Neural progenitor cell (in vitro differentiated cells): ENCODE measurements around the gene SOHLH2. TPM values are rescaled to one million over a fixed set of nuclear protein-coding genes. Genes with fewer than 3 reads are reported as not detected.

Experiments
- DNase-seq: peaks from one replicate; pipeline ENCODE4 v3.0.0-alpha.2; 2016; ENCODE audit warnings: low spot score
- H2AFZ ChIP-seq: fragments of 200-600 bp; sonication (generic); replicated peaks from 2 replicates; pipeline ENCODE4 v1.6.1; 2016; ENCODE audit warnings: antibody characterized with exemption
- H3F3A ChIP-seq: fragments of 200-600 bp; sonication (generic); 2 replicates; pipeline ENCODE4 v1.6.1; 2016; ENCODE audit warnings: antibody characterized with exemption, low read depth
- H3K27ac ChIP-seq: fragments of 200-600 bp; sonication (generic); 2 replicates; pipeline ENCODE4 v1.5.1; 2016; ENCODE audit warnings: mild to moderate bottlenecking
- H3K27me3 ChIP-seq: fragments of 200-600 bp; sonication (generic); 2 replicates; pipeline ENCODE4 v1.6.1; 2016; ENCODE audit warnings: mild to moderate bottlenecking, moderate library complexity
- H3K36me3 ChIP-seq: fragments of 200-600 bp; sonication (generic); 2 replicates; pipeline ENCODE4 v1.5.1; 2016
- H3K4me1 ChIP-seq: fragments of 200-600 bp; sonication (generic); 2 replicates; pipeline ENCODE4 v1.6.1; 2016; ENCODE audit warnings: mixed run types
- H3K4me2 ChIP-seq: fragments of 200-600 bp; sonication (generic); 2 replicates; pipeline ENCODE4 v1.6.1; 2016
- H3K4me3 ChIP-seq: fragments of 200-600 bp; sonication (generic); 2 replicates; pipeline ENCODE4 v1.5.1; 2016
- H3K79me2 ChIP-seq: fragments of 200-600 bp; sonication (generic); 2 replicates; pipeline ENCODE4 v1.6.1; 2016; ENCODE audit warnings: low read depth
- H3K9ac ChIP-seq: fragments of 200-600 bp; sonication (generic); 2 replicates; pipeline ENCODE4 v1.6.1; 2016
- H3K9me3 ChIP-seq: fragments of 200-600 bp; sonication (generic); 2 replicates; pipeline ENCODE4 v1.5.1; 2016; ENCODE audit warnings: low read depth
- H4K20me1 ChIP-seq: fragments of 200-600 bp; sonication (generic); 2 replicates; pipeline ENCODE4 v1.6.1; 2016; ENCODE audit warnings: low read depth
- H3K27ac Mint-ChIP-seq: 3 replicates; pipeline ENCODE4 v1.8.0; 2021; ENCODE audit warnings: mixed read lengths
- H3K27me3 Mint-ChIP-seq: 2 replicates; pipeline ENCODE4 v1.8.0; 2022; ENCODE audit warnings: low read depth, mild to moderate bottlenecking, inconsistent platforms, moderate library complexity, mixed read lengths; ENCODE audit not compliant: insufficient read depth
- H3K36me3 Mint-ChIP-seq: 3 replicates; pipeline ENCODE4 v1.8.0; 2021; ENCODE audit warnings: mixed read lengths
- H3K4me1 Mint-ChIP-seq: 3 replicates; pipeline ENCODE4 v1.8.0; 2021; ENCODE audit warnings: mixed read lengths
- H3K4me3 Mint-ChIP-seq: 3 replicates; pipeline ENCODE4 v1.8.0; 2021; ENCODE audit warnings: mild to moderate bottlenecking, moderate library complexity, mixed read lengths
- H3K9me3 Mint-ChIP-seq: 3 replicates; pipeline ENCODE4 v1.8.0; 2020; ENCODE audit warnings: mixed read lengths
- EZH2 ChIP-seq: fragments of 200-600 bp; sonication (generic); IDR thresholded peaks from 2 replicates; pipeline ENCODE4 v1.6.1; 2017; ENCODE audit warnings: antibody characterized with exemption, mild to moderate bottlenecking, moderate library complexity
- EZH2phosphoT487 ChIP-seq: fragments of 200-600 bp; sonication (generic); IDR thresholded peaks from 2 replicates; pipeline ENCODE4 v1.6.1; 2017; ENCODE audit warnings: antibody characterized with exemption
- total RNA-seq: library from RNA; depleted of rRNA; stranded (reverse); fragments of >200 nt; gene quantifications from 2 replicates; pipeline ENCODE4 v1.2.3, GENCODE V29; 2015; ENCODE audit warnings: low replicate concordance
- TF ChIP-seq, protein P1 (sequence below): fragments of 200-600 bp; sonication (generic); IDR thresholded peaks from 2 replicates; pipeline ENCODE4 v1.5.1; 2017; ENCODE audit warnings: antibody characterized with exemption, mild to moderate bottlenecking

Gene SOHLH2
- total RNA-seq, 1 donor from 2014 or later: 1.4 TPM

DNA sequence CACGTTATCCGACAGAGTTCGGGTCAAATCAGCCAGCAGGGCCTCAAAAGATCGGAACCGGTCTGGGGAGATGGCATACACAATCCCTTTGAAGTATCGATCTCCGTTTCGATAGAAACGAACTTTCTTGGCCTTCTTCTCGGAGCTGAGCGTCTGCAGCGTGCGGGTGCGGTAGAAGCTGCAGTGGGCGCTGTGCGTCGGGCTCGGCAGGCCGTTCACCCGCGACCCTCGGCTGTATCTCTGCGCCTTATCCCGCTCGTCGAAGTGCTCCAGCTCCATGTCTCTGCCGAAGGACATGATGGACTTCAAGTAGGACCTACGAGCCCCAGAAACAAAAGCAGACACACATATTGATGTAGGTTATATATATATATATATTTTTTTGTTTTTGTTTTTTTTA lies 88.5 kb downstream of the SOHLH2 start:
- Histone ChIP-seq H2AFZ (no peak overlapping the region), H3K9me3 (no peaks in the 10 kb centered on the region), H3K4me3 (no peak overlapping the region), H4K20me1 (no peaks in the 10 kb centered on the region), H3K79me2 (no peaks in the 10 kb centered on the region), H3K4me1 (no peaks in the 10 kb centered on the region), H3K9ac (no peak overlapping the region), H3K4me2 (no peak overlapping the region), H3K27me3 (peaks cover 40% of the 10 kb centered on the region), H3F3A (no peaks in the 10 kb centered on the region), H3K27ac (no peak overlapping the region), H3K36me3 (no peaks in the 10 kb centered on the region)
- TF ChIP-seq, protein P1, sequence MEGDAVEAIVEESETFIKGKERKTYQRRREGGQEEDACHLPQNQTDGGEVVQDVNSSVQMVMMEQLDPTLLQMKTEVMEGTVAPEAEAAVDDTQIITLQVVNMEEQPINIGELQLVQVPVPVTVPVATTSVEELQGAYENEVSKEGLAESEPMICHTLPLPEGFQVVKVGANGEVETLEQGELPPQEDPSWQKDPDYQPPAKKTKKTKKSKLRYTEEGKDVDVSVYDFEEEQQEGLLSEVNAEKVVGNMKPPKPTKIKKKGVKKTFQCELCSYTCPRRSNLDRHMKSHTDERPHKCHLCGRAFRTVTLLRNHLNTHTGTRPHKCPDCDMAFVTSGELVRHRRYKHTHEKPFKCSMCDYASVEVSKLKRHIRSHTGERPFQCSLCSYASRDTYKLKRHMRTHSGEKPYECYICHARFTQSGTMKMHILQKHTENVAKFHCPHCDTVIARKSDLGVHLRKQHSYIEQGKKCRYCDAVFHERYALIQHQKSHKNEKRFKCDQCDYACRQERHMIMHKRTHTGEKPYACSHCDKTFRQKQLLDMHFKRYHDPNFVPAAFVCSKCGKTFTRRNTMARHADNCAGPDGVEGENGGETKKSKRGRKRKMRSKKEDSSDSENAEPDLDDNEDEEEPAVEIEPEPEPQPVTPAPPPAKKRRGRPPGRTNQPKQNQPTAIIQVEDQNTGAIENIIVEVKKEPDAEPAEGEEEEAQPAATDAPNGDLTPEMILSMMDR: no peak
- TF ChIP-seq EZH2phosphoT487: no peak
- no peak for TF ChIP-seq EZH2
- Mint-ChIP-seq H3K4me1 (peaks cover 7% of the 10 kb centered on the region), H3K4me3 (no peak overlapping the region), H3K27ac (no peak overlapping the region), H3K9me3 (no peaks in the 10 kb centered on the region), H3K36me3 (peaks cover 7% of the 10 kb centered on the region), H3K27me3 (peaks cover 2% of the 10 kb centered on the region)
- no peak for DNase-seq

DNA sequence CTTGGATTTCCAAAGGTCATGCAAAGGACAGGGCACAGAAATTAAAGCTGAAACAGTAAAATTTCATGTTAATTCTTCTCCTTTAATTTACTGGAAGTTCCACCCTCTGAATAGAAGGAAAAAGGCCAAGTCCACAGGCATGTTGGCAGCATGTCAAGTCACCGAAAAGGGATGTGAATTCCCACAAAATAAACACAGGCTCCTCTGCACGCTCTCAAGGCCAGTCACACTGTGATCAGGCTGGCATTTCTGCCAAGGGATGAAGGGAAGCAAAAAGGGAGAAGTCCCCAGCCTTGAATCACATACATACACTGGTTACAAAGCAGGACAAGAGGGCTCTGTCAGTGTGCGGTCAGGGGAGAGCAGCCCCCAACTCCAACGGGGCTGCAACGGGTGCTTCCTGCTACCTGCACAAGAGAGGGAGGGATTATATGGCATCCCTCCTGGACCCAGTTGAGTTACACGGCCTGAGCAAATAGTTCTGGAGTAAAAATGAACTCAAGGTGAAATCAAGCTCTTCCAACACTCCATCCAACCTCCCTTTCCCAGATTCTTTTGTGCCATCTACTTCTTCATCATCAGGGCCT lies 90.0 kb downstream of the SOHLH2 start:
- Histone ChIP-seq H3K27me3 (peaks cover 25% of the 10 kb centered on the region), H2AFZ (no peak overlapping the region), H3K27ac (no peak overlapping the region), H3K4me1 (no peaks in the 10 kb centered on the region), H3K4me2 (no peak overlapping the region), H3F3A (no peaks in the 10 kb centered on the region), H3K9ac (no peak overlapping the region), H3K9me3 (no peaks in the 10 kb centered on the region), H4K20me1 (no peaks in the 10 kb centered on the region), H3K79me2 (no peaks in the 10 kb centered on the region), H3K4me3 (no peak overlapping the region), H3K36me3 (no peaks in the 10 kb centered on the region)
- Mint-ChIP-seq H3K36me3 (peaks cover 7% of the 10 kb centered on the region), H3K27me3 (peaks cover 2% of the 10 kb centered on the region), H3K4me3 (no peak overlapping the region), H3K27ac (no peak overlapping the region), H3K9me3 (no peaks in the 10 kb centered on the region), H3K4me1 (no peaks in the 10 kb centered on the region)
- DNase-seq: no peak
- TF ChIP-seq EZH2: no peak
- TF ChIP-seq EZH2phosphoT487: no peak
- TF ChIP-seq, protein P1: no peak

Other genes with a start within 250 kb of the SOHLH2 start
- 5.3 and 6.4 TPM in 2 replicates for gene DCLK1, start 83.2 kb downstream of the SOHLH2 start, total RNA-seq
- 5.0 and 6.3 TPM in 2 replicates for gene CCDC169, start 83.3 kb upstream of the SOHLH2 start, total RNA-seq
- gene SPART, start 131.8 kb upstream of the SOHLH2 start, total RNA-seq: 48.1 and 70.9 TPM in 2 replicates
- 0.37 TPM in 2 replicates for gene CCNA1, start 217.9 kb upstream of the SOHLH2 start, total RNA-seq